ENCODE results near the gene YPEL1.

DNA sequence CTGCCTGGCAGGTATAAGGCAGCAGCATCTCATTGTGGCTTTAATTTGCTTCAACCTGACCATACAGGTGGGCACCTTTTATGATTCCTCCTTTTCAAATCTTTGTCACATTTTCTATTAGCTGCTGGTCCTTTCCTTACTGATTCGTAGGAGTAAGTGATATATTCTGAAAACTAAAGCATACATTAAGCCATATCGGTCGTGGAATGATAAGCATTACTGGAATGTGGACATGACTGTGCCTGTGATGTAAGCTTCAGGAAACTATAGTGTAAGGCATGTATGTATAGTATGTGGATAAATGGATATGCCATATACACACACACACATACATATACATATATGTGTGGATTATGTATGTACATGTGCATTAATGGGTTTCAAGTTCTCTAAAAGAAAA, 20.8 kb downstream of the YPEL1 start:
- TF ChIP-seq CTCF (IDR thresholded peaks at IDR 0.05) (no peak), POLR2AphosphoS5 (IDR thresholded peaks at IDR 0.05) (no peak)
